K562 (cell line): ENCODE results near the gene AQP5. TPM values are rescaled to one million over a fixed set of nuclear protein-coding genes. Genes with fewer than 3 reads are reported as not detected.

Experiments used
- ATAC-seq: fragments of 200-7000 bp; cut with Tn5 transposase; 3 replicates; pipeline ENCODE4 v1.9.1; 2020; ENCODE audit warnings: moderate library complexity
- BruUV-seq: library from RNA; stranded (reverse); fragments of 400-500 nt; replicated peaks from 2 replicates; lab custom pipeline; 2021; lab: Mats Ljungman, UMichigan
- CTCF ChIA-PET: fragments of 300-600 bp; formaldehyde crosslinking; extraction: SDS; loops from one replicate; lab custom pipeline; 2021; ENCODE audit warnings: low intra/inter-chr PET ratio; lab: Yijun Ruan, JAX
- POLR2A ChIA-PET: fragments of 300-600, 350-650 bp; sonication (Branson Sonifier 250); formaldehyde crosslinking; extraction: SDS; loops from one replicate; lab custom pipeline; 2021; ENCODE audit warnings: antibody characterized with exemption, inconsistent platforms; lab: Yijun Ruan, JAX
- DNase-seq, 4 experiments: peaks; one replicate each; pipeline versions ENCODE4 v3.0.0 to v3.0.0-alpha.2; 2011 to 2018; ENCODE audit warnings: low spot score in 3 of 4, mixed read lengths in 3 of 4; ENCODE audit errors: extremely low read depth in 1 of 4
- FAIRE-seq: peaks from 2 replicates; lab custom pipeline; 2011; peaks lifted over from hg19 to GRCh38; lab: Jason Lieb, UNC
- H2AFZ ChIP-seq: 2 replicates; pipeline ENCODE4 v1.6.0; 2011; ENCODE audit warnings: low read depth, low read length, control low read depth, inconsistent platforms
- H3K27ac ChIP-seq: fragments of 200-600 bp; 3 replicates; pipeline ENCODE4 v1.8.0; 2011; ENCODE audit warnings: low read depth, mild to moderate bottlenecking, control low read depth, inconsistent platforms, low read length, moderate library complexity, mixed read lengths; ENCODE audit errors: extremely low read depth
- H3K27me3 ChIP-seq, 2 experiments: fragments of 300-600 bp in 1 of 2; 2 replicates in 1 of 2; 3 replicates in 1 of 2; pipeline versions ENCODE4 v1.6.0 to v1.8.0; 2011; ENCODE audit warnings: inconsistent platforms in 2 of 2, low read length in 2 of 2, mild to moderate bottlenecking in 1 of 2, mixed read lengths in 1 of 2, moderate library complexity in 1 of 2; ENCODE audit not compliant: control insufficient read depth in 2 of 2, insufficient read depth in 2 of 2
- H3K36me3 ChIP-seq: fragments of 300-600 bp; 3 replicates; pipeline ENCODE4 v1.8.0; 2011; ENCODE audit warnings: mild to moderate bottlenecking, low read length, inconsistent platforms; ENCODE audit not compliant: control insufficient read depth, insufficient read depth
- H3K4me1 ChIP-seq, 2 experiments: fragments of 200-600 bp in 1 of 2; replicated peaks in 1 of 2; 2 replicates in 1 of 2; 3 replicates in 1 of 2; pipeline versions ENCODE4 v1.5.1 to v1.8.0; 2011; ENCODE audit warnings: inconsistent platforms in 2 of 2, low read length in 2 of 2, mild to moderate bottlenecking in 1 of 2, mixed read lengths in 1 of 2, moderate library complexity in 1 of 2; ENCODE audit not compliant: control insufficient read depth in 2 of 2, insufficient read depth in 2 of 2
- H3K4me2 ChIP-seq: 2 replicates; pipeline ENCODE4 v1.6.1; 2011; ENCODE audit warnings: low read length, control low read depth, inconsistent platforms, mixed read lengths; ENCODE audit not compliant: insufficient read depth
- H3K4me3 ChIP-seq: fragments of 200-600 bp; sonication (generic), shearing (Covaris generic); 2 replicates; pipeline ENCODE4 v1.5.1; 2016; ENCODE audit warnings: control low read depth, inconsistent platforms
- H3K79me2 ChIP-seq: fragments of 200-600 bp; 3 replicates; pipeline ENCODE4 v1.8.0; 2011; ENCODE audit warnings: low read length, inconsistent platforms; ENCODE audit not compliant: control insufficient read depth, insufficient read depth
- H3K9ac ChIP-seq, 2 experiments: 2 replicates each; pipeline versions ENCODE4 v1.6.0 to v1.6.1; 2011; ENCODE audit warnings: low read depth in 2 of 2, low read length in 2 of 2, control low read depth in 1 of 2, inconsistent platforms in 1 of 2, mild to moderate bottlenecking in 1 of 2, mixed read lengths in 1 of 2; ENCODE audit not compliant: insufficient read depth in 1 of 2
- H3K9me1 ChIP-seq: one replicate; pipeline ENCODE4 v1.6.0; 2011; ENCODE audit warnings: inconsistent platforms, mild to moderate bottlenecking, low read length, moderate library complexity; ENCODE audit not compliant: control insufficient read depth, insufficient read depth
- H3K9me3 ChIP-seq: replicated peaks from 2 replicates; pipeline ENCODE4 v1.5.1; 2011; ENCODE audit warnings: low read depth, low read length, inconsistent platforms; ENCODE audit not compliant: control insufficient read depth, insufficient read depth
- H4K20me1 ChIP-seq: replicated peaks from 2 replicates; pipeline ENCODE4 v1.6.1; 2011; ENCODE audit warnings: low read length, inconsistent platforms, mixed read lengths; ENCODE audit not compliant: control insufficient read depth, insufficient read depth
- KDM1A ChIP-seq, 2 experiments: fragments of 450-650 bp; IDR thresholded peaks; 2 replicates each; pipeline ENCODE4 v1.6.1; 2016; ENCODE audit warnings: mild to moderate bottlenecking in 2 of 2
- MCM7 ChIP-seq, 2 experiments: fragments of 450-650 bp; IDR thresholded peaks; 2 replicates each; pipeline ENCODE4 v1.6.1; 2016 to 2018
- MXI1 ChIP-seq: IDR thresholded peaks from 2 replicates; pipeline ENCODE4 v1.6.1; 2011; ENCODE audit warnings: low read depth, mild to moderate bottlenecking, improper control_type of control experiment, low read length
- PHF8 ChIP-seq: fragments of 200-600 bp; sonication (generic); IDR thresholded peaks from 2 replicates; pipeline ENCODE4 v1.6.1; 2012; ENCODE audit warnings: mixed run types, mild to moderate bottlenecking, inconsistent platforms, low read length, moderate library complexity, borderline replicate concordance
- SAP30 ChIP-seq: fragments of 200-600 bp; sonication (generic); IDR thresholded peaks from 2 replicates; pipeline ENCODE4 v1.6.1; 2012; ENCODE audit warnings: borderline replicate concordance, low read depth, mild to moderate bottlenecking, moderate library complexity, low read length, control low read depth, inconsistent platforms; ENCODE audit not compliant: insufficient read depth, poor library complexity, severe bottlenecking
- ZBTB26 ChIP-seq: fragments of 450-650 bp; formaldehyde crosslinking; IDR thresholded peaks from 2 replicates; pipeline ENCODE4 v1.4.0; 2022; ENCODE audit warnings: missing genetic modification characterization
- ZFP36 ChIP-seq: fragments of 150-350 bp; IDR thresholded peaks from 2 replicates; pipeline ENCODE4 v1.6.1; 2018; ENCODE audit warnings: low read length, low read depth; ENCODE audit not compliant: partially characterized antibody
- ZNF609 ChIP-seq: sonication (generic); formaldehyde crosslinking; IDR thresholded peaks from 2 replicates; pipeline ENCODE4 v1.8.1; 2023; ENCODE audit warnings: missing genetic modification reagents, mild to moderate bottlenecking, borderline replicate concordance
- ZNF668 ChIP-seq: fragments of 250-450 bp; sonication (Bioruptor Pico); IDR thresholded peaks from 2 replicates; pipeline ENCODE4 v1.8.0; 2022; ENCODE audit warnings: mild to moderate bottlenecking, inconsistent platforms
- WGBS: fragments of 100-300 bp; shearing (Covaris generic); methylation state at CpG from one replicate; pipeline ENCODE4 v1.1.6; 2016; ENCODE audit warnings: low coverage, mixed read lengths; ENCODE audit not compliant: insufficient coverage; ENCODE audit errors: missing lambda C conversion rate; 5-methylcytosine and 5-hydroxymethylcytosine counted together
- in situ Hi-C: fragments of 300-500 bp; cut with MboI; formaldehyde crosslinking; loops from 4 replicates; pipeline ENCODE4 v1.15.0; 2018; ENCODE audit warnings: inconsistent platforms, mixed read lengths
- intact Hi-C: fragments of 100-400 bp; cut with micrococcal nuclease; formaldehyde crosslinking; loops from 2 replicates; pipeline ENCODE4 v1.14.2; 2022
- polyA plus RNA-seq, 8 experiments: library from polyadenylated mRNA; depleted of rRNA in 4 of 8; stranded (reverse) in 5 of 8; unstranded in 3 of 8; fragments of >200 nt; fragmentation: Nextera tagmentation in 2 of 8; fragmentation: Illumina TruSeq in 1 of 8; extraction: Ambion mirVana in 2 of 8; extraction: Trizol in 1 of 8; gene quantifications; 2 replicates each; pipeline versions ENCODE4 v1.2.1 to v1.2.3, GENCODE V29; 2011 to 2014; ENCODE audit warnings: inconsistent platforms in 1 of 8, missing spikeins in 1 of 8
- total RNA-seq, 7 experiments: library from RNA; depleted of rRNA in 6 of 7; stranded (reverse); fragments of >200 nt in 6 of 7; fragmentation: Illumina TruSeq in 2 of 7; extraction: Trizol in 2 of 7; gene quantifications; 2 replicates each; pipeline versions ENCODE4 v1.2.1 to v1.2.3, GENCODE V29; 2011 to 2021; ENCODE audit warnings: low replicate concordance in 1 of 7

AQP5 gene
- total and polyA plus RNA-seq, 9 of the 15 experiments (the other 6 are each of a cell fraction or from before 2014, with no cell fraction given), result not detected

GRCh38 chr12:49942921-49943624 is 18.6 kb upstream of the AQP5 start (continued):
- no peak for TF ChIP-seq ZNF609
- no peak for TF ChIP-seq MCM7 (IDR thresholded peaks at IDR 0.05)
- TF ChIP-seq ZBTB26, result no peak
- TF ChIP-seq ZNF668, result no peak

GRCh38 chr12:49943625-49943960 is 18.1 kb upstream of the AQP5 start:
- Histone ChIP-seq H3K27me3 (no peaks in the 10 kb centered on the region), H3K4me1 (peaks cover 13 to 14% of the 10 kb centered on the region in 2 experiments; a peak in 4 of 5 replicates), H3K9me3 (no peaks in the 10 kb centered on the region), H3K9ac (no peak overlapping the region), H3K36me3 (no peaks in the 10 kb centered on the region), H4K20me1 (no peaks in the 10 kb centered on the region), H3K4me3 (no peak overlapping the region), H3K27ac (no peak overlapping the region), H3K79me2 (no peaks in the 10 kb centered on the region), H3K9me1 (no peaks in the 10 kb centered on the region), H3K4me2 (no peak overlapping the region), H2AFZ (no peak overlapping the region)
- intact Hi-C loops, result no loop called here
- WGBS, result 0% methylated on average over 1 of the region's 1 CpG
- ATAC-seq (no peak), FAIRE-seq (no peak), DNase-seq (no peak)
- TF ChIP-seq KDM1A (IDR thresholded peaks at IDR 0.05), result no peak
- TF ChIP-seq PHF8, result no peak
- TF ChIP-seq SAP30, result no peak
- TF ChIP-seq MXI1, result no peak
- peak; percentile 79 for TF ChIP-seq ZFP36
- CTCF ChIA-PET, result no interaction called here
- BruUV-seq, result no TSS peak
- POLR2A ChIA-PET, result no interaction called here
- in situ Hi-C loops, result no loop called here
